GM18868 (cell line): ENCODE measurements around the gene RAB11FIP3.
A peak's percentile ranks its signal among the peaks of the same experiment; 100 is the strongest.
"Not testable (repeated sequence)": the region's sequence is repeated elsewhere in the genome, so short reads cannot be mapped to it uniquely, and the experiment has no call there.

Source experiments
- ATAC-seq: cut with Tn5 transposase; IDR thresholded peaks from one replicate; pipeline ENCODE4 v1.9.1; 2021; ENCODE audit warnings: mild to moderate bottlenecking, moderate library complexity; ENCODE audit not compliant: unreplicated experiment

The RAB11FIP3 gene

DNA sequence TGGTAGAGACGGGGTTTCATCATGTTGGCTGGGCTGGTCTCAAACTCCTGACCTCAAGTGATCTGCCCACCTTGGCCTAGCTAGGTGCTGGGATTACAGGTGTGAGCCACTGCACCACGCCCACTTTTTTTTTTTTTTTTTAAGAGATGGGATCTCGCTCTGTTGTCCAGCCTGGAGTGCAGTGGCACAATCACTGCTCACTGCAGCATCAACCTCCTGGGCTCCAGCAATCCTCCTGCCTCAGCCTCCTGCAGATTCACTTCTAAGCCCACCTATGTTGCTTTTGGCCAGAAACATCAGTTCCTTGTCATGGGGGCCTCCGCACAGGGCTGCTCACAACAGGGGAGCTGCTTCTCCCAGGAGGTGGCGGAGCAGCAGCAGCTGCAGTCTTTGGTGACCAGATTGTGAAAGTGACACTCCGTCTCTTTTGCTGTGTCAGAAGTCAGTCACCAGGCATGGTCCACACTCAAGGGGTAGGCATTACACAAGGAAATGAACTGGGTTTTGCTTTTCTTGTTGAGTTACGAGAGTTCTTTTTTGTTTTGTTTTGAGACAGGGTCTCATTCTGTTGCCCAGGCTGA lies 32.9 kb upstream of the RAB11FIP3 start:
- ATAC-seq: no peak

- ATAC-seq: no peak
These were observed 29.2 kb upstream of the RAB11FIP3 start for GRCh38 chr16:396199-396598.

DNA sequence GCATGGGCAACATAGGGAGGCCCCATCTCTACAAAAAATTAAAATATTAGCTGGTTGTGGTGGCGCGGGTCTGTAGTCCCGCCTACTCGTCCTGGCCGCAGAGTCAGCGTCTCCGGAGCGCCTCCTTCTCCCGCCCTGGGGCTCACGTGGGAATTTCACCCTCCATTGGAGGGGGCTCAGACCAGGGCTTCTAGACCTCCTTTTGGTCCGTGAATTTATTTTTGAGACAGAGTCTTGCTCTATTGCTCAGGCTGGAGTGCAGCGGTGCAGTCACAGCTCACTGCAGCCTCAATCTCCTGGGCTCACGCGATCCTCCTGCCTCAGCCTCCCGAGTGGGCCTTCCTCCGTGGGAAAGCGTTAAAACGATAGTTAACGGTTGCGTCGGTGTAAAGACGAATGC lies 28.8 kb upstream of the RAB11FIP3 start:
- ATAC-seq: no peak

DNA sequence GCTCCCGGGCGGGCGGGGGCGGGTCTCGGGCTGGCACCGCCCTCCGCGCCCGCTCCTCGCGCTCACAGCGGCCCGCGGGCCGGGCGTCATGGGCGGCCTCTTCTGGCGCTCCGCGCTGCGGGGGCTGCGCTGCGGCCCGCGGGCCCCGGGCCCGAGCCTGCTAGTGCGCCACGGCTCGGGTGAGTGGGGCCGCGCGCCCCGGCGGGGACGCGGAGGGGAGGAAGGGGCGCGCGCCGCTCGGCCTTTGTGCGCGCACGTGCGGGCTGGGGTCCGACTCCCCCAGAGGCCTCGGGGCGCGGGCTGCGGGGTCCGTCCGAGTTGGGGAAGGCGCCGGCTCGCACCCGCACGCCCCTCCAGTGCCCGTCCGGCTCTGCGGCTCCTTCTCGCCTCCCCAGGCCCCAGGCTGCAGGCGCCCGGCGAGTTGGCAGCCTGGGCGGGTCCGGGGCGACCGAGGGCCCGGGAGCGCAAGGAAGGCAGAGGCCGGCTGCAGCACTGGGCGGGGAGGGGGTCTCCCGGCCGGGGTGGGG lies 28.3 kb upstream of the RAB11FIP3 start, which contains the start of gene NME4:
Gene NME4, plus strand, starts transcription at position 65 of the 527 bp plus-strand sequence. Its CDS starts 24 bp downstream, at position 89.
- ATAC-seq: no peak

DNA sequence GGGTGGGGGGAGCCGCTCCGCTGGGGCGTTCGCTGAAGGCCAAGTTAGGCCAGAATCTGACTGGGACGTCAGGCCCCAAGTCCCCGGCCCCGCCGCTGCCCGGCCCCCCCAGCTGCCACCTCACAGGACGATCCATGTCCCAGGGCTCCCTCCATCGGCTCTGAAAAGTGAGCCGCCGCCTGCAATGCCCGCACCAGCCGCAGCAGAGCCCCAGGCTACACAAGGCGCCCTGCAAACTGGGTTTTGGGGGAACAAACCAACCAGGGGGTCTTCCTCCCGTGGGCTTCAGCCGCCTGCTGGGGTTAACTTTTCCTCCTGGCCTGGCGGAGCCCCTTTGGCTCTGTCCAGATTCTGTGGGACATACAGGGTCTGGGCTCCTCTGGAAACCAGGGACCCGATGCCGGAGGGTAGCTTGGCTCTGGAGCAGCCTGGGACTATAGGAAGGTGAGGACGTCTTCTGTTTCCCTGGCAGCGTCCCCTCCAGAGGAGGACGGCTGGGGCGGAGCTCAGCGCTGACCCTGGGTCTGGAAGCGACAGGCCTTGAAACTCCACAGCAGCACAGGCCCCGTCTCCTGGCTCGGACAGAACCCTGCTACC lies 27.6 kb upstream of the RAB11FIP3 start:
- no peak for ATAC-seq

DNA sequence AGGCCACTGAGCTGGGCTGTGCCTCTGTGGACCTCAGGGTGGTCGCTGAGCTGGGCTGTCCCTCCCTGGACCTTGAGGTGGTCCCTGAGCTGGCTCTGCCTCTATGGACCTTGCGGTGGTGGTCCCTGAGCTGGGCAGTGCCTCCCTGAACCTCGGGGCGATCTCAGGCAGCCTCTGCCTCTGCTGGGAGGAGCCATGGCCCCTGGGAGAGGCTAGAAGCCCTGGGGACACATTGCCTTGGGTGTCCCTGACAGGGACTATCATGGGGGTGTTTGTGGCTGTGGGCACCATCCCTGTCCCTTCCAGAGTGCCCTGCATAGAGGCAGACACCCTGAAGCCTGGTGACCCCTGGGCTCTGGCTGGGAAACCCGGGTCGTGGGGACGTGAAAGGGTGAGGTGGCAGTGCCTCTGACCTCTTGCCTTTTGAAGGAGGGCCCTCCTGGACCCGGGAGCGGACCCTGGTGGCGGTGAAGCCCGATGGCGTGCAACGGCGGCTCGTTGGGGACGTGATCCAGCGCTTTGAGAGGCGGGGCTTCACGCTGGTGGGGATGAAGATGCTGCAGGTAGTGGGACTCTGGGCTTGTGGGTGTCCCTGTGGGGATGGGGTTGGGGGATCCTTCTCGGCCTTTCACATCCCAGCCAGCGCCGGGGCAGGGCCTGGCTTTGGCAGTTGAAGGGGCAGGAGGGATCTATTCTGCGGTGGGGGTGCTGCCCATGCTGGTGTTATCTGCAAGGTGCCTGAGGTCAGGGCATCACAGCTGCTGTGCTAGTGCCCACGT lies 26.7 kb upstream of the RAB11FIP3 start:
- ATAC-seq: no peak

DNA sequence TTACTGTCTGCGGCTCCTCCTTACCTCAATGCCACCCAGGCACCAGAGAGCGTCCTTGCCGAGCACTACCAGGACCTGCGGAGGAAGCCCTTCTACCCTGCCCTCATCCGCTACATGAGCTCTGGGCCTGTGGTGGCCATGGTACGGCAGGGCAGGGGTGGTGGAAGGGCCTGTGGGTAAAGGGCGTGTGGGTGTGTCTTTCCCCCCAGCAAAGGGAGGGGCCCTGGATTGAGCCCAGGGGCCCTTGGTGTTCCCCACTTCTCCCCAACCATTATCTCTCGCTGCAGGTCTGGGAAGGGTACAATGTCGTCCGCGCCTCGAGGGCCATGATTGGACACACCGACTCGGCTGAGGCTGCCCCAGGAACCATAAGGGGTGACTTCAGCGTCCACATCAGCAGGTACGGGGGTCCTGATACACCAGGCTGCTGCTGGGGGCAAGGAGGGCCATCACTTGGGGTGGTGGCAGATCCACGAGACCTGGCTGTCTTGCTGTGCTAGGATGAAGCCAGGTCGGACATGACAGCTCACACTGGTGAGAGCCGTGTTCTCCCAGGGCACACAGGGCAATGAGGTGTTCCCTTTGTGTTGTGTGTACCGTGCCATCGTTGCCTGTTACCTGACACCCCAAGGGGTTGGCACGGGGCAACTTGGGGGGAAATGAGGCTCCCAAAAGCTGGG lies 26.0 kb upstream of the RAB11FIP3 start:
- no peak for ATAC-seq

DNA sequence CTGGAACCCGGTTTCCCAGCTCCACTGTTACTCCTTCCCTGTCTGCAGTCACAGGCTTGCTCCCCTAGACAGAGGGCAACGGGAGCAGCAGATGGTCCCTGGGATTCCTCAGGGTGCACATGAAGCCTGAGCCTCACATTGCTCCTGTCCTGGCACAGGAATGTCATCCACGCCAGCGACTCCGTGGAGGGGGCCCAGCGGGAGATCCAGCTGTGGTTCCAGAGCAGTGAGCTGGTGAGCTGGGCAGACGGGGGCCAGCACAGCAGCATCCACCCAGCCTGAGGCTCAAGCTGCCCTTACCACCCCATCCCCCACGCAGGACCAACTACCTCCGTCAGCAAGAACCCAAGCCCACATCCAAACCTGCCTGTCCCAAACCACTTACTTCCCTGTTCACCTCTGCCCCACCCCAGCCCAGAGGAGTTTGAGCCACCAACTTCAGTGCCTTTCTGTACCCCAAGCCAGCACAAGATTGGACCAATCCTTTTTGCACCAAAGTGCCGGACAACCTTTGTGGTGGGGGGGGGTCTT lies 25.3 kb upstream of the RAB11FIP3 start:
- no peak for ATAC-seq

DNA sequence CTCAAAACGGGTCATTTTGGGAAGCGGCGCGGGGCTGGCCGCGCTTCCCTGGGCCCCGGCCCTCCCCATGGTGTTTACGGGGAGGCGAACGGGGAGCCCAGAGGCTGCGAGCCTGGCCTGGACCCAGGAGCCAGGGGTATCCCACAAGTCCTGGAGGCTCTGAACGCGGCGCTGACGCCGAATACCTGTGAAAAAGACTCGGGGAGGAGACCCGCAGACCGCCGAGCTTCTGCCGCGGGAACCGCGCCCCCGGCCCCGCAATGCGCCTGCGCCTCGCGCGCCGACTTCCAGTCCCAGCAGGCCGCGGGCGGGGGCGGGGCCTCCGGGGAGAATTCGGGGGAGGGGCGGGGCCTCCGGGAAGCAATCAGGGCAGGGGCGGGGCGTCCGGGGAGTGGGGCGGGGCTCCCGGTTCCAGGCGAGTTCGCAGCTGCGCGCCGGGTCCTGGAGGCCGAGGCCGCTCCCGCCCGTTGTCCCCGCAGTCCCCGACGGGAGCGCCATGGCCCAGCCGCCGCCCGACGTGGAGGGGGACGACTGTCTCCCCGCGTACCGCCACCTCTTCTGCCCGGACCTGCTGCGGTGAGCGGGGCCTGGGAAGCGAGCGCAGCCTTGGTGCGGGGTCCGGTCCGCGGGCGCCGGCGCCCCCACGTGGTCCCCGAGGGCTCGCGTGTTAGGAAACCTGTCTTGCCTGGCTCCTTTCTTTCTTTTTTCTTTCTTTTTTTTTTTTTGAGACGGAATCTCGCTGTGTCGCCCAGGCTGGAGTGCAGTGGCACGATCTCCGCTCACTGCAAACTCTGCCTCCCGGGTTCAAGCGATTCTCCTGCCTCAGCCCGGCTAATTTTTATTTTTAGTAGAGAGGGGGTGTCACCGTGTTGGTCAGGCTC lies 23.7 kb upstream of the RAB11FIP3 start, which contains the start of gene DECR2:
Gene DECR2, plus strand, starts transcription at position 418 of the 881 bp plus-strand sequence. Its CDS starts 79 bp downstream, at position 497.
- ATAC-seq: peak; percentile 59

DNA sequence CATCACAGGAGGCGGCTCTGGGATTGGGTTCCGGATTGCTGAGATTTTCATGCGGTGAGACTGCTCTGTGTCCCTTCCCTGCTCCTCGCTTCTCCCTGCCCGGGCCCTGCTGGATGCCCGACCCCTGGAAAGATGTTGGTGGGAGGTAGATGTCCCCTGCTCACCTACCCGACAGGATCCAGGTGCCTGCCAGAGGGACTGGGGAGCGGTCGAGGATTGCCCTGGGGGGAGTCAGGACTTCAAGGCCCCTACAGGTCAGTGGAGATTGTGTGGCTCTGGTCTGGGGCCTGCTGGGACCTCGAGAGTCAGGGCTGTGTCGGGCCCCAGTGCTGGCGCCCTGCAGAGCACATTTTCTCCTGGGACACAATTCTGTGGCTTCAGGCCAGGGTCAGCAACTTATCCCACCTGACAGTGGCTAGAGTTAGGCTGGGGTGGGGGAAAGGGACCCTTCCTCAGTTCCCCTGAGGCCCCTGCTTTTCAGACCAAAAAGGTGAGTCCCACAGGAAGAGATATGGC lies 20.4 kb upstream of the RAB11FIP3 start:
- ATAC-seq: no peak

DNA sequence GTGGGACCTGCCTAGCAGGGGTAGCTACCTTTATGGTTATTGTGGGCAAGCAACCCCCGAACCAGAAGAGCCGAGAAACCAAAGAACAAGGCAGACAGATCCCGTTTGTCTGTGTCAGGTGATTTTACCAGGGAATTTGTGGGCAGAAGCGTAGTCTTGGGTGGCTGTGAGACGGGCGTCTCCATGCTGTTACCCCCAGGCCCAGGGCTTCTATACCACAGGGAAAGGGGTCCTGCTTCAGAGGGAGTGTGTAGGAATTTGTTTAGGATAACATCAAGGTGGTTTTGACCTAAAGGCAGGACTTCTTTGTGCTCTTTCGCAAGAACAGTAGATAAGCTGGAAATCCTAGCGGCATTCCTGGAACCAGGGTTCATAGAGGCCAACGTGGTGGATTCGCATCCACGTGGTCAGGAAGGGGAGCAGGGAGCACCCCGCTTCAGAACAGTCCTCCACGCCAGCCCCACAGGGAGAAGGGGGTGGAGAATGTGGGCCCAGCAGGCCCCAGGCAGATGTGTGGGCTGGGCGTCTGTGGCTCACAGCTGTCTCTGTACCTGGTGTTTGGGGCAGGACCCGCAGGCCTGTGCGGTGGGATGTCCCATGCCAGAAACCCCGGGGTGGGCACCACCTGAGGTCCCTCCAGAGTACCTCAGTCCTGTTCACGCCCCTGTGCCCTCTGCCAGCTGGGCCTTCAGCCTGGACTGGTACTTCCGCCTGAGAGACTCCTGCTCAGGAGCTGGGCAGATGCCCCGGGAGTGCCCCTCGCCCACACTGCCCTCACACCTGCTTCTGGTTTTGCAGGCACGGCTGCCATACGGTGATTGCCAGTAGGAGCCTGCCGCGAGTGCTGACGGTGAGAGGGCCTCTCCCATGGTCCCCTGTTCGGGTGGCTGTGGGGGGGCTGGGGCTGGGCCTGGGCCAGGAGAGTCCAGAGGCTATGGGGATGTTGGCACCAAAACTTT lies 19.6 kb upstream of the RAB11FIP3 start:
- no peak for ATAC-seq

- no peak for ATAC-seq
These were observed 18.2 kb upstream of the RAB11FIP3 start for GRCh38 chr16:407253-407652.

DNA sequence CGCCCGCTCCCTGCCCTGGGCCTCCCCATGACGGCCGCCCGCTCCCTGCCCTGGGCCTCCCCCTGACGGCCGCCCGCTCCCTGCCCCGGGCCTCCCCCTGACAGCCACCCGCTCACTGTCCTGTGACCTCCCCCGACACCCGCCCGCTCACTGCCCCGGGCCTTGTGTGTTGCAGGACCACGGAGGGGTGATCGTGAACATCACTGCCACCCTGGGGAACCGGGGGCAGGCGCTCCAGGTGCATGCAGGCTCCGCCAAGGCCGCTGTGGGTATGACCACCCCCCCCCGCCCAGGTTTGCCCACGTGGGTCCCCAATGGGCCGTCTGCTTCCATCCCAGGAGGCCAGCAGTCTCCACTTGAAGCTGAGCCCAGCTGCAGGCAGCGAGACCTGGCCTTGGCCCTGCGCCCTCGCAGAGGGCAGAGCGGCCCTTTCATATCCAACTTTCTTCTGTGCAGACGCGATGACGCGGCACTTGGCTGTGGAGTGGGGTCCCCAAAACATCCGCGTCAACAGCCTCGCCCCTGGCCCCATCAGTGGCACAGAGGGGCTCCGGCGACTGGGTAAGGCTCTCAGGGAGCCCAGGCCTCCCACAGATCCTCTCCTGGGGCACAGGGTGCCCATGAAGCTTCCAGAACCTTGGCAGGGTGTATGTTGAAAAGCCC lies 14.8 kb upstream of the RAB11FIP3 start:
- ATAC-seq: no peak

DNA sequence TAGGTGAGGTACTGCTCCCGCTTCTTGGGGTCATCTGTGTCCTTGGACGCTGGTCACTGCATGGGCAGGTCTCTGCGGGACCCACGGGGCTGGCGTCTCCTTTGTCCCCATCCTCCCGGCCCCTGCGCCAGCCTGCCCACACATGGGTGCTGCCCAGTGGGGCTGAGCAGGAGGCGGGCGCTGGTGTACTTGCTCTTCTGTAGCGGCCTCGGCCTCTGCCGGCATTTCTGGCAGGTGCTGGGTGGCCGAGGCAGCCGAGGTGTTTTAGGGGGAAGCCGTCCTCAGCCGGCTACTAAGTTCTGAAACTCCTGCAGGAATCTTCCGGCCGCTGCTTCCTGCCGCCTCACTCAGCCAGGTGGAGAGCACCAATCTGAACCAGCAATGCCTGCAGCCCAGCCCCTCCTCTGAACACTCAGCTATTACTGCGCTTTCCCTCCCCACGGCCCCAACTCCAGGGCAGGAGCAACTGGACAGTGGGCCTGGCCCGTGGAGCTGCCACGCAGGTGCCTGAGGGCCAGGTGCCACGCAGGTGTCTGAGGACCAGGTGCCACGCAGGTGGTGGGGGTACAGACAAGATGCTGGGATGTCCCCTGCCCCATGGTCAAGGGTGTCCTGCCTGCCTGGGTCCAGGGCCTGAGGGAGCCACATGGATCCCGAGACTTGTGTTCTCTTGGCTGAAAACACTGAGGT lies 13.7 kb upstream of the RAB11FIP3 start:
- no peak for ATAC-seq

- no peak for ATAC-seq
These were observed 10.9 kb upstream of the RAB11FIP3 start for GRCh38 chr16:414395-415169.

- ATAC-seq: not testable (repeated sequence)
These were observed 10.3 kb upstream of the RAB11FIP3 start for GRCh38 chr16:415170-415498.

- ATAC-seq: not testable (repeated sequence)
These were observed 3.3 kb upstream of the RAB11FIP3 start for GRCh38 chr16:422179-422578.
